Retina (tissue), 1 donor: ENCODE results near the gene GHRHR.

Source experiments
- DNase-seq: peaks from one replicate; pipeline ENCODE4 v3.0.0-alpha.2; 2016

GHRHR gene

GRCh38 chr7:30929686-30930085, 34.1 kb upstream of the GHRHR start:
- no peak for DNase-seq

GRCh38 chr7:30930621-30931020, 33.1 kb upstream of the GHRHR start:
- peak; percentile 14 for DNase-seq

GRCh38 chr7:30931161-30931928, 32.4 kb upstream of the GHRHR start:
- no peak for DNase-seq

GRCh38 chr7:30931929-30932540, 31.7 kb upstream of the GHRHR start:
- no peak for DNase-seq

GRCh38 chr7:30932562-30932961, 31.2 kb upstream of the GHRHR start:
- no peak for DNase-seq

GRCh38 chr7:30933124-30933974, 30.4 kb upstream of the GHRHR start:
- DNase-seq, result peak; percentile 61

- no peak for DNase-seq
These were observed 29.5 kb upstream of the GHRHR start for GRCh38 chr7:30934225-30934624.

GRCh38 chr7:30934732-30935568, 28.8 kb upstream of the GHRHR start:
- no peak for DNase-seq

- no peak for DNase-seq
These were observed 28.2 kb upstream of the GHRHR start for GRCh38 chr7:30935569-30935877.

GRCh38 chr7:30936650-30937245, 27.0 kb upstream of the GHRHR start:
- DNase-seq, result no peak

GRCh38 chr7:30937416-30937815, 26.3 kb upstream of the GHRHR start:
- DNase-seq, result no peak

- peak; percentile 94 for DNase-seq
These were observed 25.1 kb upstream of the GHRHR start for GRCh38 chr7:30938435-30939316.

- DNase-seq, result no peak
These were observed 22.0 kb upstream of the GHRHR start for GRCh38 chr7:30941582-30942323.

- DNase-seq, result no peak
These were observed 13.6 kb upstream of the GHRHR start for GRCh38 chr7:30950197-30950596.

- DNase-seq, result no peak
These were observed 8.8 kb upstream of the GHRHR start for GRCh38 chr7:30954914-30955313.

- no peak for DNase-seq
These were observed 7.0 kb upstream of the GHRHR start for GRCh38 chr7:30956704-30957103.

- no peak for DNase-seq
These were observed 1.6 kb downstream of the GHRHR start for GRCh38 chr7:30965372-30965771.

- DNase-seq, result no peak
These were observed 2.1 kb downstream of the GHRHR start for GRCh38 chr7:30965883-30966282.

- DNase-seq, result no peak
These were observed 4.5 kb downstream of the GHRHR start for GRCh38 chr7:30968294-30968693.

GRCh38 chr7:30968747-30969603, 5.2 kb downstream of the GHRHR start:
- DNase-seq, result no peak
